SW480 (cell line): ENCODE measurements around the gene HOXA10.

Experiments
- DNase-seq: peaks from one replicate; pipeline ENCODE4 v3.0.0-alpha.2; 2016; ENCODE audit warnings: low spot score

The HOXA10 gene

GRCh38 chr7:27129729-27130539, 44.2 kb downstream of the HOXA10 start:
- peak; percentile 70 for DNase-seq

GRCh38 chr7:27128776-27129728, 45.1 kb downstream of the HOXA10 start:
- DNase-seq, result no peak

- no peak for DNase-seq
Measured at GRCh38 chr7:27128034-27128433, 46.1 kb downstream of the HOXA10 start.

GRCh38 chr7:27126596-27127327, 47.4 kb downstream of the HOXA10 start:
- DNase-seq, result no peak

GRCh38 chr7:27125986-27126394, 48.1 kb downstream of the HOXA10 start:
- DNase-seq, result no peak

GRCh38 chr7:27124902-27125689, 49.0 kb downstream of the HOXA10 start:
- DNase-seq, result no peak

GRCh38 chr7:27124096-27124901, 49.8 kb downstream of the HOXA10 start:
- no peak for DNase-seq

GRCh38 chr7:27123477-27124053, 50.6 kb downstream of the HOXA10 start:
- DNase-seq, result no peak

GRCh38 chr7:27123007-27123476, 51.1 kb downstream of the HOXA10 start:
- DNase-seq, result peak; percentile 66

GRCh38 chr7:27122077-27122910, 51.8 kb downstream of the HOXA10 start:
- peak; percentile 72 for DNase-seq

- no peak for DNase-seq
Measured at GRCh38 chr7:27121684-27122076, 52.4 kb downstream of the HOXA10 start.
